Measurements from ENCODE around the gene TOMM7.
"Not testable (repeated sequence)": the region's sequence is repeated elsewhere in the genome, so short reads cannot be mapped to it uniquely, and the experiment has no call there.

TOMM7 gene

DNA sequence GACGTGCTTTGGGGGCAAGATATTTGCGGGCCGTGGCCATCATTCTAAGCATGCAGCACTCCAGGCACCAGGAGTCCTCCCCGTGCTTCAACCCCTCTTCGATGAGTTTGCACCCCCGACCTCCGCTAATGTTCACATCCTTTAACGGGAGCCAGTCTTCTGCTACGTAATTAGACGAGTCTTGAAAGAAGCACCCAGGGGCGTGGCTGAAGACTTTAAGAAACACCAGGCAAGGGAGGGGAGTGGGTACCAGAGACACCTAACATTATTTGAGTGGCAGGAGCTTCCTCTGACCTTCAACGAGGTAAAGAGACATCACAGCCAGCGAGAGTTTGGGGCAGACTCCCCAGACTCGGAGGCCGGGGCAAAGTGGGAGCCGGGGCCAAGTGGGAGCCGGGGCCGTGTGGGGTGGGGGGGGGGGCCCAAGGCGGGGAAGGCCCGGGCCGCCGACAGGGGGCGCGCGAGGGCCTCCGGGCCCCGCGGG, 31.1 kb upstream of the TOMM7 start:
- peak; percentile 55 for DNase-seq (ENCODE audit: low spot score)

- DNase-seq (ENCODE audit: low spot score): no peak
Observed at GRCh38 chr7:22853138-22853537, 30.5 kb upstream of the TOMM7 start.

GRCh38 chr7:22851145-22851544, 28.5 kb upstream of the TOMM7 start:
- DNase-seq (ENCODE audit: low spot score): no peak

DNA sequence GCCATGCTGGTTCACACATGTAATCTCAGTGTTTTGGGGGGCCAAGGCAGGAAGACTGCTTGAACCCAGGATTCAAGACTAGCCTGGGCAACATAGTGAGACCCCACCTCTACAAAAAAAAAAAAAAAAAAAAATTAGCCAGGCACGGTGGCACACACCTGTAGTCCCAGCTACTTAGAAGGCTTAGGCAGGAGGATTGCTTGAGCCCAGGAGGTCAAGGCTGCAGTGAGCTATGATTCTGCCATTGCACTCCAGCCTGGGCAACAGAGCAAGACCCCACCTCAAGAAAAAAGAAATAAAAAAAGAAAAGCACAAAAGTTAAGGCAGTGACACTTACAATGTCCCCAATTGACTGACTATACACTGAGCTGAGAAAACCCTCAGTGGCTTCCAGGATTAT, 27.7 kb upstream of the TOMM7 start:
- not testable (repeated sequence) for DNase-seq (ENCODE audit: low spot score)

- no peak for DNase-seq (ENCODE audit: low spot score)
Observed at GRCh38 chr7:22849662-22850061, 27.0 kb upstream of the TOMM7 start.

DNA sequence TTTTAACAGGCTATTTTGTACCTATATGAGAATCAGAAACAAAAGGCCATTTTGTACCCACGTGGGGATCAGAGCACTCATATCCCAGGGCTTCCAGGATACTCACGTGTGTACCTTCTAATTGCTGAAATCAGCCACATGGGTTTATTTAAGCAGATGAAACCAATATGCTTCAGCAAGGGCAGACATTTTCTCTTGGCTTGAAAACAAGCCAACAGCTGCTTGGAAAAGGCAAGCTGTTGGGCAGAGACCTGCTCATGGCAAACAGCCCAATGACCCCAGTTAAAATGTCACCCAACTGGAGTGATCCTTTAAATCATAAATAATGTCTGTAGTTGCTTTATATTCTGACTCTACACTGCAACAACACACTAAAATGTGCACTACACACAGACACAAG, 26.5 kb upstream of the TOMM7 start:
- no peak for DNase-seq (ENCODE audit: low spot score)

- DNase-seq (ENCODE audit: low spot score): no peak
Observed at GRCh38 chr7:22846961-22847360, 24.3 kb upstream of the TOMM7 start.

DNA sequence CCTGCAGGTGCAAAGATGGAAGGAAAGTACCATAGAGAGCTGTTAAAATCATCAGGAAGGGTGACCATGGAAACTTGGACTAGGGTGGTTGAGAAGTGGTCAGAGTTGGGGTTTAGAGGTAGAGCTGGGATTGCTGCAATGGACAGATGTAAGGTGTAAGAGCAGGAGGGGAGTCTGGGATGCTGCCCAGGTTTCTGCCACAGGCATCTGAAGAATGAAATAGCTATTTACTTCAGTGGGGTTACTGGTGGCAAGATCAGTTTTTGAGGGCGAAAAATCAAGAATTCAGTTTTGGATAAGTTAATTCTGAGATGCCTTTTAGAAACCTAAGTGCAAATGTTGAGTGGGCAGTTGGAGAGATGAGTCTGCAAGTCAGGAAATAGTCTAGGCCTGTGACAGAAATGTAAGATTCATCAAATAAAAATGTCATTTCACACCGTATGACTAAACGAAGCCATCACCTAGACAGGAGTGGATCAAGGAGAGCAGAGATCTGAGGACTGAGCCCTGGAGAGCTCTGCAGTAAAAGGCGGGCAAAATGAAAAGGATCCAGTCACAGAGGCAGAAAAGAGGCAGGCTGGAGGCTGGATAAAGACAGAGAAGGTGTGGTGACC, 22.7 kb upstream of the TOMM7 start:
- no peak for DNase-seq (ENCODE audit: low spot score)

GRCh38 chr7:22843681-22844309, 21.1 kb upstream of the TOMM7 start:
- no peak for DNase-seq (ENCODE audit: low spot score)

- no peak for DNase-seq (ENCODE audit: low spot score)
Observed at GRCh38 chr7:22842973-22843372, 20.3 kb upstream of the TOMM7 start.

- DNase-seq (ENCODE audit: low spot score): no peak
Observed at GRCh38 chr7:22842383-22842941, 19.8 kb upstream of the TOMM7 start.

DNA sequence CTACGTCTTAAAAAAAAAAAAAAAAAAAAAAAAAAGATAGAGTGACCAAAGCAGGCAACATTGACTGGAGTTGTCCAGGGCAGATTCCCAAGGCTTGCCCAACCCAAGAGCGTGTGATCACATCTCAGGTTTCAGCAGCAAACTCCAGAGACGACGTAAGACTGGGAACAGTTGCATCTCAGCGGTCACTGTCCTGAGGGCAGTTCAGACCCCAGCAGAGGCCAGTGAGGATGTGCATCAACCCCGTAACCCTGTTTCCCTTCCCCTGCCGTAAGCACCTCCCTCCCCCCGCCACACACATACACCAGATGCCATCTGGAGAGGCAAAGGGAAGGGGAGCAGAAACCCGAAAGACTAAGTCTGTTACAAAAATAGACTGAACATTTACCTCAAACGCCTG, 19.3 kb upstream of the TOMM7 start:
- DNase-seq (ENCODE audit: low spot score): no peak

GRCh38 chr7:22837308-22837707, 14.7 kb upstream of the TOMM7 start:
- no peak for DNase-seq (ENCODE audit: low spot score)

GRCh38 chr7:22836506-22836905, 13.9 kb upstream of the TOMM7 start:
- DNase-seq (ENCODE audit: low spot score): not testable (repeated sequence)

DNA sequence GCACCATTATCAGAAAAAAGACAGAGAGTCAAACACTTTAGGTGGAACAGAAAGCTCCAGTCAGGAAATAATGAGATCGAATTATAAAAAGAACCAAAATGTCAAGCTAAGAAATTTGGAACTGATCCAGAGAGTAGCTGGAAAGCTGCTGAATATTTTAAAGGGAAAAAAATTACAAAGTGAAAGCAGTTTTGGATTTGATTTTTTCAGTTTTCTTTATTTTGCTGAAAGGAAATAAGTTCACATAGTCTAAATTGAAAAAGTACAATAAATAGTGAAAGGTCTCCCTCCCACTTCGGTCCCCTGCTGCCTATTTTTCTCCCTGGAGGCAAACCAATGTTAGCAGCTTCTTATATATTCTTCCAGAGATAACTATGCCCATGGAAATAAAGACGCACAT, 11.3 kb upstream of the TOMM7 start:
- no peak for DNase-seq (ENCODE audit: low spot score)

- DNase-seq (ENCODE audit: low spot score): no peak
Observed at GRCh38 chr7:22833113-22833855, 10.6 kb upstream of the TOMM7 start.

GRCh38 chr7:22832401-22832800, 9.8 kb upstream of the TOMM7 start:
- no peak for DNase-seq (ENCODE audit: low spot score)

DNA sequence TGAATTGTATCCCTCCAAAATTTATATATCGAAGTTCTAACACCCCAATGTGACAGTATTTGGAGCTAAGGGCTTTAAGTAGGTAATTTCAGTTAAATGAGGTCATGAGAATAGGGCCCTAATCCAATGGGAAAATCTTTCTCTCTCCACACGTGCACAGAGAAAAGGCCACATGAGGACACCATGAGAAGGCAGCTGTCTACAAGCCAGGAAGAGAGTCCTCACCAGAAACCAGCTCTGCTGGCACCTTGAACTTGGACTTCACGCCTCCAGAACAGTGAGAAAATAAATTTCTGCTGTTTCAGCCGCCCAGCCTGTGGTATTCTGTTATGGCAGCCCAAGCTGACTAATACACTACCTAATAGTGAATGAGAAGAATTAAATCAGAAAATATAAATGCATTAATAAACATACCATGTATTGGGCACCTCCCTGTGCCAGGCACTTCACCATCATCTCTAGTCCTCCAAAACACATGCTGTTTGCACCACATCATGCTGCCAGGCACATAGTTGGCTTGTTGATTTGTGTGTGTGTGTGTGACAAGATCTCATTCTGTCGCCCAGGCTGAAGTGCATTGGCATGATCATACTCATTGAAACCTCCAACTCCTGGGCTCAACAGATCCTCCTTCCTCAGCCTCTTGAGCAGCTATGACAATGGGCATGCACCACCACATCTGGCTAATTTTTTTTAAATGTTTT, 9.1 kb upstream of the TOMM7 start:
- no peak for DNase-seq (ENCODE audit: low spot score)

- no peak for DNase-seq (ENCODE audit: low spot score)
Observed at GRCh38 chr7:22827563-22827962, 4.9 kb upstream of the TOMM7 start.

DNA sequence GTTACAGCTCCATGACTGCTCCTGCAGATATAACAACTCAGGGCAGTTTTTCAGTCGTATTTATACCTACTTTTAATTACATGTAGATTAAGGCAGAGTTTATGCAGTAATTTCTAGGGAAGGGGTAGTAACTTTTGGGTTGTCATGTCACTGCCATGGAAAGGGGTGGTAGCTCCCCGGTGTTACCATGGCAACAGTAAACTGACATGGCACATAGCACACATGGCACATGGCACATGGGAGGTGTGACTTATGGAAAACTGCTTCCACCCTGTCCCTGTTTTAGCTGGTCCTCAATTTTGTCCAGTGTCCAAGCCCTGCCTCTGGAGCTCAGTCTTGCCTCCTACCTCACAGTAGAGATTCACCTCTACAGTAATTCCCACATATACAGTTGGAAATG, 3.9 kb upstream of the TOMM7 start:
- no peak for DNase-seq (ENCODE audit: low spot score)

- DNase-seq (ENCODE audit: low spot score): no peak
Observed at GRCh38 chr7:22824760-22825159, 2.1 kb upstream of the TOMM7 start.

GRCh38 chr7:22823142-22823497, 471 bp upstream of the TOMM7 start:
- DNase-seq (ENCODE audit: low spot score): no peak

All from CD4-positive, alpha-beta T cell treated with Interleukin-6 at 100 ng/mL for 8 hours (primary cell).